H9 (cell line): Measurements from ENCODE around the gene SPAG6. TPM values are rescaled to one million over a fixed set of nuclear protein-coding genes. Genes with fewer than 3 reads are reported as not detected.

Source experiments
- DNase-seq: peaks from one replicate; pipeline ENCODE4 v3.0.0-alpha.2; 2017
- H2AFZ ChIP-seq: one replicate; pipeline ENCODE4 v1.6.1; 2013; ENCODE audit warnings: mild to moderate bottlenecking, low read length, control low read depth, moderate library complexity
- H2AK5ac ChIP-seq: 2 replicates; pipeline ENCODE4 v1.6.1; 2013; ENCODE audit warnings: low read length, control low read depth, mixed read lengths; ENCODE audit not compliant: insufficient read length
- H2BK120ac ChIP-seq: one replicate; pipeline ENCODE4 v1.6.1; 2013; ENCODE audit warnings: low read depth, mild to moderate bottlenecking, low read length, control low read depth, inconsistent platforms; ENCODE audit not compliant: poor library complexity, severe bottlenecking
- H2BK12ac ChIP-seq: 2 replicates; pipeline ENCODE4 v1.6.1; 2013; ENCODE audit warnings: low read length, control low read depth, mixed read lengths, low read depth; ENCODE audit not compliant: insufficient read length
- H2BK15ac ChIP-seq: 2 replicates; pipeline ENCODE4 v1.6.1; 2013; ENCODE audit warnings: low read depth, low read length, control low read depth
- H2BK20ac ChIP-seq: one replicate; pipeline ENCODE4 v1.6.1; 2013; ENCODE audit warnings: low read depth, mild to moderate bottlenecking, low read length, control low read depth, inconsistent platforms; ENCODE audit not compliant: poor library complexity, severe bottlenecking
- H2BK5ac ChIP-seq: 2 replicates; pipeline ENCODE4 v1.6.1; 2013; ENCODE audit warnings: low read length, control low read depth, mixed read lengths; ENCODE audit not compliant: insufficient read length
- H3K14ac ChIP-seq: 2 replicates; pipeline ENCODE4 v1.6.1; 2013; ENCODE audit warnings: low read length, control low read depth; ENCODE audit not compliant: insufficient read depth
- H3K18ac ChIP-seq: 2 replicates; pipeline ENCODE4 v1.6.1; 2013; ENCODE audit warnings: low read depth, mild to moderate bottlenecking, mixed read lengths, low read length, control low read depth; ENCODE audit not compliant: insufficient read length
- H3K23ac ChIP-seq: 2 replicates; pipeline ENCODE4 v1.6.1; 2013; ENCODE audit warnings: low read length, control low read depth, mixed read lengths, low read depth; ENCODE audit not compliant: insufficient read length
- H3K23me2 ChIP-seq: 2 replicates; pipeline ENCODE4 v1.6.1; 2013; ENCODE audit warnings: low read depth, mild to moderate bottlenecking, mixed read lengths, low read length, control low read depth; ENCODE audit not compliant: insufficient read length, poor library complexity, severe bottlenecking
- H3K27ac ChIP-seq: 2 replicates; pipeline ENCODE4 v1.5.1; 2013; ENCODE audit warnings: low read length, control low read depth, mixed read lengths, low read depth; ENCODE audit not compliant: insufficient read length
- H3K27me3 ChIP-seq: 2 replicates; pipeline ENCODE4 v1.6.1; 2013; ENCODE audit warnings: low read length, control low read depth, inconsistent platforms; ENCODE audit not compliant: insufficient read depth
- H3K4ac ChIP-seq: 2 replicates; pipeline ENCODE4 v1.6.1; 2013; ENCODE audit warnings: low read depth, mild to moderate bottlenecking, control low read depth, inconsistent platforms, low read length, moderate library complexity
- H3K4me1 ChIP-seq: 2 replicates; pipeline ENCODE4 v1.6.1; 2013; ENCODE audit warnings: low read length, control low read depth, inconsistent platforms; ENCODE audit not compliant: insufficient read depth
- H3K4me2 ChIP-seq: 2 replicates; pipeline ENCODE4 v1.6.1; 2013; ENCODE audit warnings: low read length, control low read depth, mixed read lengths; ENCODE audit not compliant: insufficient read length, insufficient read depth
- H3K56ac ChIP-seq: 2 replicates; pipeline ENCODE4 v1.6.1; 2013; ENCODE audit warnings: low read depth, mild to moderate bottlenecking, mixed read lengths, low read length, control low read depth; ENCODE audit not compliant: insufficient read length
- H3K79me1 ChIP-seq: 2 replicates; pipeline ENCODE4 v1.6.1; 2013; ENCODE audit warnings: low read depth, mild to moderate bottlenecking, moderate library complexity, low read length, control low read depth, inconsistent platforms; ENCODE audit not compliant: insufficient read depth, poor library complexity, severe bottlenecking
- H3K79me2 ChIP-seq: 2 replicates; pipeline ENCODE4 v1.6.1; 2013; ENCODE audit warnings: low read length, control low read depth, inconsistent platforms; ENCODE audit not compliant: insufficient read depth
- H3K9ac ChIP-seq: 2 replicates; pipeline ENCODE4 v1.6.1; 2013; ENCODE audit warnings: low read length, control low read depth, mixed read lengths; ENCODE audit not compliant: insufficient read length; ENCODE audit errors: extremely low read depth
- H3K9me3 ChIP-seq: one replicate; pipeline ENCODE4 v1.6.1; 2013; ENCODE audit warnings: low read depth, low read length, inconsistent platforms; ENCODE audit not compliant: control insufficient read depth
- H3T11ph ChIP-seq: one replicate; pipeline ENCODE4 v1.6.1; 2013; ENCODE audit warnings: mild to moderate bottlenecking, low read length, control low read depth, inconsistent platforms
- H4K20me1 ChIP-seq: one replicate; pipeline ENCODE4 v1.6.1; 2013; ENCODE audit not compliant: control insufficient read depth, insufficient read length, insufficient read depth
- H4K5ac ChIP-seq: 2 replicates; pipeline ENCODE4 v1.6.1; 2013; ENCODE audit warnings: low read depth, mild to moderate bottlenecking, mixed read lengths, low read length, control low read depth; ENCODE audit not compliant: insufficient read length
- H4K8ac ChIP-seq: replicated peaks from 2 replicates; pipeline ENCODE4 v1.6.1; 2013; ENCODE audit warnings: low read length, control low read depth, mixed read lengths, low read depth; ENCODE audit not compliant: insufficient read length
- H4K91ac ChIP-seq: 2 replicates; pipeline ENCODE4 v1.6.1; 2013; ENCODE audit warnings: low read depth, mild to moderate bottlenecking, moderate library complexity, mixed read lengths, low read length, control low read depth; ENCODE audit not compliant: insufficient read length
- H3K27ac Mint-ChIP-seq, 3 experiments: 2 replicates in 2 of 3; 3 replicates in 1 of 3; pipeline ENCODE4 v1.8.0; 2020 to 2021; ENCODE audit warnings: mixed read lengths in 3 of 3, mild to moderate bottlenecking in 1 of 3, moderate library complexity in 1 of 3
- H3K27me3 Mint-ChIP-seq: 2 replicates; pipeline ENCODE4 v1.8.0; 2021; ENCODE audit warnings: low read depth, mild to moderate bottlenecking, moderate library complexity, mixed read lengths
- H3K36me3 Mint-ChIP-seq, 3 experiments: 2 replicates in 2 of 3; 3 replicates in 1 of 3; pipeline ENCODE4 v1.8.0; 2020 to 2021; ENCODE audit warnings: low read depth in 3 of 3, mixed read lengths in 3 of 3; ENCODE audit not compliant: insufficient read depth in 1 of 3
- H3K4me1 Mint-ChIP-seq, 2 experiments: 2 replicates each; pipeline ENCODE4 v1.8.0; 2020; ENCODE audit warnings: mixed read lengths in 2 of 2
- H3K4me3 Mint-ChIP-seq, 2 experiments: 2 replicates in 1 of 2; 3 replicates in 1 of 2; pipeline ENCODE4 v1.8.0; 2020 to 2021; ENCODE audit warnings: mild to moderate bottlenecking in 2 of 2, mixed read lengths in 2 of 2, moderate library complexity in 1 of 2
- H3K9me3 Mint-ChIP-seq, 2 experiments: 2 replicates in 1 of 2; 3 replicates in 1 of 2; pipeline ENCODE4 v1.8.0; 2020; ENCODE audit warnings: mild to moderate bottlenecking in 2 of 2, mixed read lengths in 2 of 2, moderate library complexity in 1 of 2
- WGBS: extraction: QIAGEN DNeasy Blood & Tissue Kit; methylation state at CpG from one replicate; pipeline ENCODE4 v1.1.7; 2013; ENCODE audit warnings: missing lambda C conversion rate, low lambda C conversion rate, mixed read lengths; ENCODE audit not compliant: insufficient read length; ENCODE audit errors: extremely low coverage; 5-methylcytosine and 5-hydroxymethylcytosine counted together
- total RNA-seq: library from RNA; stranded (reverse); gene quantifications from 2 replicates; pipeline ENCODE4 v1.2.1, GENCODE V29; 2021
- TF ChIP-seq, protein P1 (sequence below): fragments of 200-600 bp; sonication (generic); conservative IDR thresholded peaks from 3 replicates; pipeline ENCODE4 v1.8.0; 2021; ENCODE audit warnings: antibody characterized with exemption, mild to moderate bottlenecking

SPAG6 gene
- total RNA-seq, 1 experiment from 2014 or later: 0.24 TPM

DNA sequence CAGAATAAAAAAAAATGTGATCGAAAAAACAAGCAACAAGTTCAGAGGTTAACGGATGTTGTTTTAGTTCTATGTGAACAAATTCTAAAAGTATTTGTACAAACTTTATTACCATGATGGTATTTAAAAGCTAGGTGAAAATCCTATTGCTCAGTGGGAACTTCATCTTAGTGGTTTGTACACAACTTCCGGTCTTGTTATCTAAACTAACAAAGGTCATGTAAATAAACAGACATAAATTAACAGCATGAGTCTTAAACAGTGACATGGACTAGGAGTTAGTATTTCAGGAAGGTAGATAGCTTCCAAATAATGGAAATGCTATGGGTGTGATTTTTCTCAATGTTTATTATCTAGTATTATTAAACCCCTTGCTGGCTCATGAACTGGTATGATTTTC is 83.8 kb downstream of the SPAG6 start:
- Histone ChIP-seq H3K27ac (no peak overlapping the region), H3K4me2 (no peak overlapping the region), H3K79me1 (no peaks in the 10 kb centered on the region), H3T11ph (no peak overlapping the region), H3K79me2 (no peaks in the 10 kb centered on the region), H3K4me1 (peaks cover 9% of the 10 kb centered on the region; the same call in 1 of the 2 replicates), H2BK15ac (no peak overlapping the region), H3K27me3 (no peaks in the 10 kb centered on the region), H3K9me3 (no peaks in the 10 kb centered on the region), H4K5ac (no peak overlapping the region), H3K4ac (no peak overlapping the region), H3K56ac (no peak overlapping the region), H2BK5ac (no peak overlapping the region), H3K9ac (no peak overlapping the region), H2BK120ac (no peak overlapping the region), H2AFZ (no peak overlapping the region), H4K8ac (no peak overlapping the region), H3K23ac (no peak overlapping the region), H2AK5ac (no peak overlapping the region), H3K23me2 (no peaks in the 10 kb centered on the region), H4K20me1 (no peaks in the 10 kb centered on the region), H2BK20ac (no peak overlapping the region), H3K18ac (no peak overlapping the region), H3K14ac (no peak overlapping the region), H2BK12ac (no peak overlapping the region), H4K91ac (no peak overlapping the region)
- DNase-seq: no peak
- no CpG with 5 or more reads among the region's 3 CpGs for WGBS
- H3K4me3 Mint-ChIP-seq: no peak overlapping the region
- no peaks in the 10 kb centered on the region for H3K36me3 Mint-ChIP-seq
- H3K27ac Mint-ChIP-seq: no peak overlapping the region
- peaks cover 33% of the 10 kb centered on the region for H3K27me3 Mint-ChIP-seq
- H3K4me1 Mint-ChIP-seq: peaks cover 23 to 26% of the 10 kb centered on the region in 2 experiments
- no peaks in the 10 kb centered on the region for H3K9me3 Mint-ChIP-seq
- TF ChIP-seq, protein P1, sequence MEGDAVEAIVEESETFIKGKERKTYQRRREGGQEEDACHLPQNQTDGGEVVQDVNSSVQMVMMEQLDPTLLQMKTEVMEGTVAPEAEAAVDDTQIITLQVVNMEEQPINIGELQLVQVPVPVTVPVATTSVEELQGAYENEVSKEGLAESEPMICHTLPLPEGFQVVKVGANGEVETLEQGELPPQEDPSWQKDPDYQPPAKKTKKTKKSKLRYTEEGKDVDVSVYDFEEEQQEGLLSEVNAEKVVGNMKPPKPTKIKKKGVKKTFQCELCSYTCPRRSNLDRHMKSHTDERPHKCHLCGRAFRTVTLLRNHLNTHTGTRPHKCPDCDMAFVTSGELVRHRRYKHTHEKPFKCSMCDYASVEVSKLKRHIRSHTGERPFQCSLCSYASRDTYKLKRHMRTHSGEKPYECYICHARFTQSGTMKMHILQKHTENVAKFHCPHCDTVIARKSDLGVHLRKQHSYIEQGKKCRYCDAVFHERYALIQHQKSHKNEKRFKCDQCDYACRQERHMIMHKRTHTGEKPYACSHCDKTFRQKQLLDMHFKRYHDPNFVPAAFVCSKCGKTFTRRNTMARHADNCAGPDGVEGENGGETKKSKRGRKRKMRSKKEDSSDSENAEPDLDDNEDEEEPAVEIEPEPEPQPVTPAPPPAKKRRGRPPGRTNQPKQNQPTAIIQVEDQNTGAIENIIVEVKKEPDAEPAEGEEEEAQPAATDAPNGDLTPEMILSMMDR: no peak
